GM10248 (cell line): ENCODE measurements around the gene MED25.
A peak's percentile ranks its signal among the peaks of the same experiment; 100 is the strongest.
"Not testable (repeated sequence)": the region's sequence is repeated elsewhere in the genome, so short reads cannot be mapped to it uniquely, and the experiment has no call there.

ENCODE experiments used
- CTCF ChIA-PET: fragments of 300-600 bp; sonication (Branson Sonifier 250); formaldehyde crosslinking; extraction: SDS; loops from one replicate; lab custom pipeline; 2021; ENCODE audit warnings: antibody characterized with exemption; lab: Yijun Ruan, JAX
- POLR2A ChIA-PET: fragments of 350-650 bp; sonication (Branson Sonifier 250); formaldehyde crosslinking; extraction: SDS; loops from one replicate; lab custom pipeline; 2020; ENCODE audit warnings: antibody characterized with exemption; lab: Yijun Ruan, JAX
- DNase-seq: peaks from one replicate; pipeline ENCODE4 v3.0.0; 2012; ENCODE audit errors: extremely low spot score
- CTCF ChIP-seq: IDR thresholded peaks from 2 replicates; pipeline ENCODE4 v1.5.1; 2012; ENCODE audit warnings: mild to moderate bottlenecking, low read depth; ENCODE audit errors: extremely low read depth, missing control alignments, control extremely low read depth

Gene MED25

DNA sequence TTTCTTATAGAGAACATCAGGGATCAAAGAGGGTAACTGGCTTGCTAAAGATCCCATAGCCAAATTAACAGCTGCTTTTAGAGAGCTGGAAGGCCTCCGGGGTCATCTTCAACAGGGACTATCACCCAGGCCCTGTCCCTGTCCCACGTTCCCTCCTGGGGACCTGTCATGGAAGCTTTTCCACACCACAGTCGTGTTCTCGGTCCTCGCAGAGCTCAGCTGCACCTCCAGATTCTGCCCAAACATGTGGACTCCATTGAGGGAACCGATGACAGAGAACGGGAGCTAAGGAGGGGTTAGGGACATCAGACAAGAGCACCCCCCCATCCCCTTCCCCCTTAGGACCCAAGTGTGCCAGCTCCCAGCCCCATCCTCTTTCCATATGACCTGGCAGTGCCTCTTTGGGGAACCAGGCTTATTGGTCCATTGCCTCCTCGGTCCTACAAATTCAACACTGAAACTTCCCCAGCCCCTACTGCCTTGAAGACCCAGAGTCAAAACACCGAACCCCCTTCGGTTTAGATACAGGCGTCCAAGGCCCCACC, 5.6 kb upstream of the MED25 start:
- ChIA-PET POLR2A (no interaction called here), CTCF (interaction anchor here (1.0 to 1.6 kb wide), 3 partner anchors 45 to 323 kb away, joined by 3 to 5 read pairs (median 3); partner anchors contain the start of gene AP2A1)

DNA sequence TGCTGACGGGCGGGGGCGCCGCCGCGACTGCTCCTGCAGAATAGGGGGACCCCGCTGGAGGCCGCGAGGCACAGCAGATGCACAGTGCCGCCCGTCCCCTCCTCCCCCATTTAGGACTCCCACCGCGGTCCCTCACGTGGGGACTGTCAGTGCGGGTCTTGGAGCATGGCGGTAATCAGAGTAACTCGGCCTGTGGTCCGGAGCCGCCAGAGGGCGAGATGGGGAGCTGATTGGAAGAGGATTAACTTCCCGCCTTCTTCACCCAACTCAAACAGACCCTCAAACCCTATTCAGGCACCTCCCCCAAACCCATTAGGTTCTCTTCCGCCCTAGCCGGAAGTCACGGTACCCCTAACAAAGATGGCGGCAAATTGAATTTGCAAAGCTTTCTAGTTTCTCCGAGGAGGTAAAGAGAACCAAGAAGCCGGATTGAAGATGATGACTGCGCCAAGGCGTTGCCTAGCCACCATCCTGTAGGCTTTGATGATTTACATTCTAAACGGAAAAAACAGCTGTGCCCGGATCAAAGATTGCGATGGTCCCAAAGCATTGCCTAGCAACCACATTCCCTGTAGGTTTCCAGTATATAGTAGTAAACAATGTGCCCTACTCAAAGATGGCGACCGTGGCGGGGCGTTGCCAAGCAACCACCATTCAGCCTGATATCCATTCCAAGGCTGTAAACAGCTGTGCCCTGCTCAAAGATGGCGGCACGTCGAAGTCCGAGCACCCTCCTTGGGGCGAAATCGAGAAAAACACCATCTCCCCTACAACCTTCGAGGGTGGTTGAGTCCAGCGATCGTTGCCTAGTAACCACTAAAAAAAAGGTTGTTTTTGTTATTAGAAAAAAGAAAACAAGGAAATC, 4.9 kb upstream of the MED25 start, which contains the start of gene FUZ:
Gene FUZ, minus strand, starts transcription at position 296 of the 865 bp plus-strand sequence. Its CDS starts 186 bp downstream, at position 110.
- peak; percentile 92 for DNase-seq
- ChIA-PET CTCF (interaction anchor here (0.8 to 1.6 kb wide), 4 partner anchors 46 to 323 kb away, joined by 3 to 5 read pairs (median 3); partner anchors contain the start of genes AKT1S1, AP2A1 and TBC1D17), POLR2A (interaction anchor here (0.5 to 0.6 kb wide), 2 partner anchors 15 to 508 kb away, joined by 3 to 5 read pairs; no protein-coding TSS in a partner anchor)
- no peak for TF ChIP-seq CTCF

More for the DNA sequence above, 5.6 kb upstream of the MED25 start:
- TF ChIP-seq CTCF, result no peak
- DNase-seq, result no peak

GRCh38 chr19:49814010-49814409, 4.1 kb upstream of the MED25 start:
- no peak for TF ChIP-seq CTCF
- ChIA-PET CTCF (no interaction called here), POLR2A (interaction anchor here (0.5 kb wide), 1 partner anchor 14 kb away, joined by 3 read pairs; no protein-coding TSS in a partner anchor)

DNA sequence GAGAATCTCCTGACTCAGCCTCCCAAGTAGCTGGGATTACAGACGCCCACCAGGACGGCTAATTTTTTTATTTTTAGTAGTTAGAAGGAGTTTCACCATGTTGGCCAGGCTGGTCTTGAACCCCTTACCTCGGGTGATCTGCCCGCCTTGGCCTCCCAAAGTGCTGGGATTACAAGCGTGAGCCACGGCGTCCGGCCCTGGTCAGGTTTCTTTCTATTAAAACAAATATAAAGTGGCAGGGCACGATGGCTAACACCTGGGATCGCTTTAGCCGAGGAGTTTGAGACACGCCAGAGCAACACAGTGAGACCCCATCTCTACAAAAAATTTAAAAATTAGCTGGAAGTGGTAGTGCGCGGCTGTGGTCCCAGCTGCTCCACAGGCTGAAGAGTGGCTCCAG, 1.5 kb upstream of the MED25 start:
- ChIA-PET CTCF (no interaction called here), POLR2A (no interaction called here)
- DNase-seq, result no peak
- no peak for TF ChIP-seq CTCF

More at GRCh38 chr19:49814010-49814409, 4.1 kb upstream of the MED25 start:
- DNase-seq, result no peak

DNA sequence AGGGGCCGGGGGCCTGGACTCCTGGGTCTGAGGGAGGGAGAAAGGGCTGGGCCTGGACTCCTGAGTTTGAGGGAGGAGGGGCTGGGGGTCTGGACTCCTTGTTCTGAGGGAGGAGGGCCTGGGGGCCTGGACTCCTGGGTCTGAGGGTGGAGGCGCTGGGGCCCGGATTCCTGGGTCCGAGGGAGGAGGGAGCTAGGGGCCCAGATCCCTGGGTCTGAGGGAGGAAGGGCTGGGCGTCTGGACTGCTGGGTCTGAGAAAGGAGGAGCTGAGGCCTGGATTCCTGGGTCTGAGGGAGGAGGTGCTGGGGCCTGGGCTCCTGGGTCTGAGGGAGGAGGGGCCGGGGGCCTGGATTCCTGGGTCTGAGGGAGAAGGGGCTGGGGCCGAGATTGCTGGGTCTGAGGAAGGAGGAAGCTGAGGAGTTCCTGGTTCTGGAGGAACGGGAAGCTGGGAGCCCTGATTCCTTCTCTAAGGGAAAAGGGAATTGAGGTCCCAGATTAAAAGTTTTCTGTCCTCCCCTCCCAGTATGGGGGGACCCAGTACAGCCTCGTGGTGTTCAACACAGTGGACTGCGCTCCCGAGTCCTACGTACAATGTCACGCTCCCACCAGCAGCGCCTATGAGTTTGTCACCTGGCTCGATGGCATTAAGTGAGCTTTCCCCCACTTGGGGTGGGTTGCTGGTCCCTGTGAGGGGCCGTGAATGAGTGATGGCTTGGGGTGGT, 721 bp downstream of the MED25 start:
- POLR2A ChIA-PET, result interaction anchor here (0.7 kb wide), 1 partner anchor 533 kb away, joined by 3 read pairs; no protein-coding TSS in a partner anchor
- TF ChIP-seq CTCF, result no peak
- CTCF ChIA-PET, result interaction anchor here (1.0 kb wide), 2 partner anchors 9 to 249 kb away, joined by 3 to 4 read pairs; no protein-coding TSS in a partner anchor
- no peak for DNase-seq

GRCh38 chr19:49819452-49820115, 1.5 kb downstream of the MED25 start:
- ChIA-PET POLR2A (interaction anchor here (0.7 kb wide), 1 partner anchor 533 kb away, joined by 3 read pairs; no protein-coding TSS in a partner anchor), CTCF (interaction anchor here (0.9 to 1.2 kb wide), 3 partner anchors 12 to 316 kb away, joined by 3 to 4 read pairs (median 3); no protein-coding TSS in a partner anchor)
- DNase-seq, result not testable (repeated sequence)
